A549 treated with dexamethasone at 1 μM for 4 hours (cell line): ENCODE data around the gene ERVV-1. TPM values are rescaled to one million over a fixed set of nuclear protein-coding genes. Genes with fewer than 3 reads are reported as not detected.

ENCODE experiments used
- total RNA-seq: library from RNA; stranded (reverse); fragments of 200-300 nt; extraction: Qiagen RNA extraction; gene quantifications from 5 replicates; pipeline ENCODE4 v1.2.3, GENCODE V29; 2022

The ERVV-1 gene, protein sequence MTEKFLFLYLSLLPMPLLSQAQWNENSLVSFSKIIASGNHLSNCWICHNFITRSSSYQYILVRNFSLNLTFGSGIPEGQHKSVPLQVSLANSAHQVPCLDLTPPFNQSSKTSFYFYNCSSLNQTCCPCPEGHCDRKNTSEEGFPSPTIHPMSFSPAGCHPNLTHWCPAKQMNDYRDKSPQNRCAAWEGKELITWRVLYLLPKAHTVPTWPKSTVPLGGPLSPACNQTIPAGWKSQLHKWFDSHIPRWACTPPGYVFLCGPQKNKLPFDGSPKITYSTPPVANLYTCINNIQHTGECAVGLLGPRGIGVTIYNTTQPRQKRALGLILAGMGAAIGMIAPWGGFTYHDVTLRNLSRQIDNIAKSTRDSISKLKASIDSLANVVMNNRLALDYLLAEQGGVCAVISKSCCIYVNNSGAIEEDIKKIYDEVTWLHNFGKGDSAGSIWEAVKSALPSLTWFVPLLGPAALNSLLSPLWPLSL
- 0.04 TPM in 2 of 5 replicates, not detected in the others for total RNA-seq

DNA sequence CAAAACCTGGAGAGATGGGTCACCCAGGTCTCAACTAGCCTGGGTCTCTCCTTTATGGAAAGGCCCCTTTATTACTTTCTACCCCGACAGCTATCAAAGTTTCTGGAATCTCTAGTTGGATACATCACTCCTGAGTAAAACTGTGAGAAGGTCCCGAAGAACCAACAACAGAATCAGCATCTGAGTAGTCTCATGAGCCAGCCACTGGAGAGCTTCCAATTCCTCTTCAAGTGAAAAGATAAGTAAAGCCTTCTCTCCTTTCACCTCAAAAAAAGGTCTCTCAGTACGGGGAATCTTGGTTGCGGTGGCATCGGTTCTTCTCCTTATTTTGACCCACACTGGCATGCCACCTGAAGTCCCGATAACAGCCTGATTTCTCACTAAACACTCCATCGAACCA is at the start of gene ERVV-1:
ERVV-1 (plus strand) TSS at position 301 of the 400 bp plus-strand sequence. CDS start 170 bp downstream, outside the sequence.

Other genes with a start within 250 kb of the ERVV-1 start
- 0.09 to 0.59 TPM (median 0.18 TPM) in 5 replicates for gene ZNF600, start 227.1 kb upstream of the ERVV-1 start, total RNA-seq
- 0.53 to 1.5 TPM (median 0.70 TPM) in 5 replicates for gene ZNF28, start 192.3 kb upstream of the ERVV-1 start, total RNA-seq
- 0.35 to 0.60 TPM (median 0.53 TPM) in 5 replicates for gene ZNF468, start 156.3 kb upstream of the ERVV-1 start, total RNA-seq
- gene ZNF320, start 116.3 kb upstream of the ERVV-1 start, total RNA-seq: 0.17 TPM in 1 of 5 replicates, not detected in the others
- gene ZNF888, start 90.5 kb upstream of the ERVV-1 start, total RNA-seq: not detected in 5 replicates
- 0.05 to 0.12 TPM (median 0.05 TPM) in 4 of 5 replicates, not detected in the other for gene ZNF816, start 51.0 kb upstream of the ERVV-1 start, total RNA-seq
- not detected in 5 replicates for gene ERVV-2, start 30.8 kb downstream of the ERVV-1 start, total RNA-seq
- 7.8 to 10.7 TPM (median 8.6 TPM) in 5 replicates for gene ZNF160, start 89.5 kb downstream of the ERVV-1 start, total RNA-seq
- gene ZNF415, start 119.0 kb downstream of the ERVV-1 start, total RNA-seq: not detected in 5 replicates
- not detected in 5 replicates for gene ZNF347, start 145.1 kb downstream of the ERVV-1 start, total RNA-seq
- gene ZNF665, start 179.4 kb downstream of the ERVV-1 start, total RNA-seq: not detected in 5 replicates
- not detected in 5 replicates for gene ZNF677, start 241.0 kb downstream of the ERVV-1 start, total RNA-seq
- gene VN1R2, start 244.4 kb downstream of the ERVV-1 start, total RNA-seq: not detected in 5 replicates